GM18508 (cell line): ENCODE measurements around the gene ALDH1L1.
"Not testable (repeated sequence)": the region's sequence is repeated elsewhere in the genome, so short reads cannot be mapped to it uniquely, and the experiment has no call there.

Experiments used
- ATAC-seq: cut with Tn5 transposase; IDR thresholded peaks from one replicate; pipeline ENCODE4 v1.9.1; 2021; ENCODE audit warnings: moderate number of reproducible peaks; ENCODE audit not compliant: insufficient read depth, unreplicated experiment

ALDH1L1 gene

DNA sequence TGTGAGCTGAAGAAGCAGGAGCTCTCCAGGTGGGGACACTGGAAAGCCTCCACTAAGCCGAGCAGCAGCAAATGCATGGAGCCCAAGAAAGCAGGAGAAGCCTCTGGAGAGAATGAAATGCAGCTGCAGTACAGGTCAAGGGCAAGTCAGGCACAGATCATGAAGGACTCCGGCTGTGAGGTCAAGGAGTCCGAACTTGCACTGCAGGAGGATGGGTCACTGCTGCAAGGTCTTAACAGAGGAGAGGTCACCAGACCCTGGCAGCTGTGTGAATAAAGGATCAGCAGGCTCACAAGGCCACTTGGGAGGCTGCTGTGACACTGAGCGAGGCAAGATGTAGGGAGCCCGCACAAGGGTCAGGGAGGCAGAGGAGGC is 71.7 kb downstream of the ALDH1L1 start:
- no peak for ATAC-seq

DNA sequence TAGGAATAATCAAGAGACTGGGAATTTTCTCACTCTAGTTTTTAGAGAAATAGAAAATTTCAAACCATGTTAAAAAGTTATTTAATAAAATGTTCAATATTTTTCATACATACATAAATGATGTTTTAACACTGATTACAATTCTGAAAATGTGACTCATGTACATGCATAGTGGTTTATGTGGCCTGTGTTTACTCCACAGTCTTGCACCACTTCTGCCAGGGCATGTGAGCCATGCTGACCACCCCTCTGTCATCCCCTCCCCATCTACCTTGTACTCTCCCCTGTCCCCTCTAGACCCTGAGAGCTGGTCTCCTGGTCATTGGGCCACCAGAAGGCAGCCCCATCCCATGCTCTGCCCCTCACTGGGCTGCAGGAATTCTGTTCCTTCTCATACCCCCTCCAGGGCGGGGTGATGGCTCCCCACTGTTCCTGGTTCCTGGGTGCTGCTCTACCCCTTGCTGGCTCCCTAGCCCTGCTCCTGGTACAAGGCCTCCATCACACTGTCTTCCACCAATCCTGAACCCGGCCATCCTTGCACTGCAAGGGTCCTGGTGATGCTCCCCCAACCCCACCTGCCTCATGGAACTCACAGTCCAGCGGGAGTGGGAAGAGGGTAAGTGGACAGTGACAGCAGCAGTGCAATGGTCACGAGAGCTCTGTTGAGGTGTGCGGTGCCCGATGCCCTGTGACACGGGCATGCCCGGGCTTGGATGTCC is 72.3 kb downstream of the ALDH1L1 start:
- no peak for ATAC-seq

- no peak for ATAC-seq
These were observed 73.0 kb downstream of the ALDH1L1 start for GRCh38 chr3:126107203-126107939.

DNA sequence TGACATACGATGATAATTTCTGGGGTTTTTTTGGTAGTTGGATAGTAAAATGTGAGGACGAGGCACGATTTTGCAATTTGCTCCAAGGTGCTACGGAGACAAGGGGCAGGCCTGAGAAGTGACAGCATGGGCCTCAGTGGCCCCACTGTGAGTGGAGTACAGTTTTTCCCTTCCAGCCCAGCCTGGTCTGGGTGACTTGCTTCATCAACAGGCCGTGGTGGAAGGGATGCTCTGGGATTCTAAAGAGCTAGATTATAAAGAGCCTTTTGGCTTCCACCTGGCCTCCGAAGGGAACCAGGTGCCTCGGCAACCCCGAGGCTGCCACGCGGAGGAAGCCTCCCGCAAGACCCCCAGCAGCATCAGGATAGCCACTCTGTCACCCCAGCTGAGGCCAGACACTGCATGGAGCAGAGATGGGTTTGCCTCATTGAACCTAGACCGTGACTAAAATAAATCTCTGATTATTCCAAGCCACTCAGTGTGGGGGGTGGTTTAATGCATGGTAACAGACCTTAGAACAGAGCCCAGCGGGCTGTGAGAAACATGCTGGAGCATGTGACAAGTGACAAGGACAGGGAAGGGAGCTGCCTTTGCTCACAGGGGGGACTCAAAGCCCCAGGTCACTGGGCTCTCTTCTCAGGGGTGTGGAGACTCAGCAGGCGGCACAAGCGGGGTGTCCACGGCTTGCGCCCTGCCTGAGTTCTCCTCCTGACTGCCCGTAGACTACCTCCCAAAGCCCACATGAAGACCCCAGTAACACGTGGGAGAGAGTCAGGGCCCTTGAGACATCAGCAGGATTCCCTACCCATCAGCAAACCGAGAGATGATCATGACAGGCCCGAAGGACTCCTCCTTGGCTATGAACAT is 73.8 kb downstream of the ALDH1L1 start:
- ATAC-seq: no peak

DNA sequence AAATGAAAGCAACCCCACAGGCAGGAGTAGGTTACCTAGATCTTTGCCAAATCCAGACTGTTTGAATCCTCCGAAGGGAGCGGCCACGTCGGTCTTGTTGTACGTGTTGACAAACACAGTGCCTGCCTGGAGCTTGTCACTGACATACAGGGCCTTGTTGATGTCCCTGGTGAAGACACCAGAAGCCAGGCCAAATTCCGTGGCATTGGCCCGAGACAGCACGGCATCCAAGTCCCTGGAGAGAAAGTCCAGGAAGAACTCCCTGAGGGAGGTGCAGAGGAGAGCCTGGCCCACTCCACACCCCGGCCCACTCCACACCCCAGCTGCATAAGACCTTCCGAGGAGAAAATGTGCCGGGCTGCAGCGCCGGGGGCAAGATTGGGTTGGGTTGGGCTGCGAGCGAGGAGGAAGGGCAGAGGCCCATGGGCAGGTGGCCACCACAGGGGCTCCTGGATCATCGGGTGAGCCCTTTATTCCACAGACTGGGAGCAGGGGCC is 74.6 kb downstream of the ALDH1L1 start:
- no peak for ATAC-seq

GRCh38 chr3:126104742-126105605 is 75.4 kb downstream of the ALDH1L1 start:
- no peak for ATAC-seq

DNA sequence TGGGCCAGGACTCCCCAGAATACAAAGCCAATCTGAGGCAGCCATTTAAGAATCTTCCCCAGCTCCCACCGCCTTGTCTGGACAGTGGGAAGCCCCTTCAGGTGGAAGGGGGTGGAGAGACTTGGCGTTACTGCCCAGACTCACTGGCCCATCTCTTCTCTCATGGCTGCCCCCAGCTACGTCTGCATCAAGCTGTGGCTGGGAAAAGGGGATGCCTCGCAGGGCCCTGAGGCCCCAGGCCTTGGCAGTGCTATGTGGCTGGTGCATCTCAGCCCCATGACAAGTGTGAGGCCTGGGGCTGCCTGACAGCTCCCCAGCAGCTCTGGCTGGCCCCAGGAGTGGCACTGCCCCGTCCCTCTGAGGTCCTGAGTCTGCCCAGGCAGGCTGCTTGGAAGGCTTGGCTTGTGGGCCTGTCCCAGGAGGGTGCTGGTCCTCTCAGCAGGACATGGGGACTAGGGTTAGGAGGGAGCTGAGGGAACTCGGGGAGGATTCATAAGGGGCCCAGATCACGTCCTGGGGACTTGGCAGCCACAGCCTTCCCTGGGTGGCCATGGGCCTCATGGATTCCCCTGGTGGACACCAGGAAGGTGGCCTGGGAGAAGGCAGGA is 76.3 kb downstream of the ALDH1L1 start:
- ATAC-seq: no peak

GRCh38 chr3:126103121-126104027 is 77.0 kb downstream of the ALDH1L1 start:
- no peak for ATAC-seq

- no peak for ATAC-seq
These were observed 77.8 kb downstream of the ALDH1L1 start for GRCh38 chr3:126102530-126102951.

GRCh38 chr3:126102011-126102410 is 78.4 kb downstream of the ALDH1L1 start:
- ATAC-seq: no peak

GRCh38 chr3:126101521-126101982 is 78.8 kb downstream of the ALDH1L1 start:
- no peak for ATAC-seq

- no peak for ATAC-seq
These were observed 79.6 kb downstream of the ALDH1L1 start for GRCh38 chr3:126100634-126101301.

GRCh38 chr3:126100269-126100633 is 80.1 kb downstream of the ALDH1L1 start:
- no peak for ATAC-seq

GRCh38 chr3:126098391-126098858 is 82.0 kb downstream of the ALDH1L1 start:
- no peak for ATAC-seq

DNA sequence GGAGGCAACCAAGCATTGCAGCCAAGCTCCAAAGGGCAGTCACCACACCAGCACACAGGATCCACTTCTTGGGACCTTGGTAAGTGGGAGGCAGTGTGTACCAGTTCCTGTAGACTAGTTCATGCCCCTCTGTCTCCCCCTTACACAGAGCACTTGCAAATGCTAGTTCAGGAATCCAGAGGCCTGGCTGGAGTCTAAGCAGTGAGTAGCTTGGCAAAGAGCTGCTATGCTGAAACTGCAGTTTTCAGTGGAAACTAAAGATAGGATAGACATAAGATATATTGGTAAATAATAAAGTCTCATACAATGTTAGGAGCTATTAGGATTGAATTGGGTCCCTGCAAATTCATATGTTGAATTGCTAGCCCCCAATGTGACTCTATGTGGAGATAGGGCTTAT is 82.6 kb downstream of the ALDH1L1 start:
- ATAC-seq: no peak

DNA sequence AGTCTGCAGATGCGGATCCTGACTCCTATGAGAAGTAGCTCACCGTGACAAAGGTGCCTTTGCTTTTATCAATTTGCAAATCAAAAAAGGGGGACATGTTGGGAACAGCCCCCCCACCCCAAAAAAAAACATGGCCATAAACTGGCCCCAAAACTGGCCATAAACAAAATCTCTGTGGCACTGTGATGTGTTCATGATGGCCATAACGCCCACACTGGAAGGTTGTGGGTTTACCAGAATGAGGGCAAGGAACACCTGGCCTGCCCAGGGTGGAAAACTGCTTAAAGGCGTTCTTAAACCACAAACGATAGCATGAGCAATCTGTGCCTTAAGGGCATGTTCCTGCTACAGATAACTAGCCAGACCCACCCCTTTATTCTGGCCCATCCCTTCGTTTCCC is 84.1 kb downstream of the ALDH1L1 start:
- not testable (repeated sequence) for ATAC-seq

DNA sequence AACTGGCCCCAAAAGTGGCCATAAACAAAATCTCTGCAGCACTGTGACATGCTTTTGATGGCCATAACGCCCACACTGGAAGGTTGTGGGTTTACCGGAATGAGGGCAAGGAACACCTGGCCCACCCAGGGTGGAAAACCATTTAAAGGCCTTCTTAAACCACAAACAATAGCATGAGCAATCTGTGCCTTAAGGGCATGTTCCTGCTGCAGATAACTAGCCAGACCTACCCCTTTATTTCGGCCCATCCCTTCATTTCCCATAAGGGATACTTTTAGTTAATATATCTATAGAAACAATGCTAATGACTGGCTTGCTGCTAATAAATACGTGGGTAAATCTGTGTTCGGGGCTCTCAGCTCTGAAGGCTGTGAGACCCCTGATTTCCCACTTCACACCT is 88.3 kb downstream of the ALDH1L1 start:
- not testable (repeated sequence) for ATAC-seq
